ENCODE measurements around the gene CPED1.
A peak's percentile ranks its signal among the peaks of the same experiment; 100 is the strongest.

CPED1 gene

DNA sequence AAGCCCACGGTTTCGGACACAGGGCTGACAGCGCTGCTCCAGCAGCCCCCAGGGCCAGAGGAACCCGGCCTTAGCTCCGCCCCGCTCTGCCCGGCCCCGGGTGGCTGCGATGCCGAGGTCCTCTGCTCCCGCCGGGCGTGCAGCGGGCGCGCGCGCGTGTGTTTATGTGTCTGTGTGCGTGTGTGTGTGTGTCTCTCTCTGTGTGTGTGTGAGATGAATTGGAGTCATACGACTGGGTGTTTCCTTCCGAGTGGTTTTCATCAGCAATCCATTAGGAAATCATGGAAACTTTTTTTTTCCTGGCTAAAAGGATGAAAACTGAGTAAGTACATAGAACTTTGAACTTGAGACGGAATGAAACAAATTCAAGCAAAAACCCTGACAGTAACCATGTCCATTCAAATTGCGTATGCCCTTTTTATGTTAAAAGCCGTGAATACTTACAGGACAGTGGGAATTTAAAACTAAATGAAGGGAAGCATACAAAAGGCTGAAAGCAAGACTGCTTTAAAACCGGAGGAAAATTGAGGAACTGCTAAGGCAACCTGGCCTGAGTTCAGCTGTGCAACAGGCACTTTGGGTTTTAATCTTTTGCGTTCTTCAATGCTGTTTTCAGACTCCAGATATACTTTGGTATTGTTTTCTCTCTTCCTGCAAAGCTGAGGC, at the start of gene CPED1:
CPED1 (plus strand) TSS at position 121 of the 666 bp plus-strand sequence. CDS start 911 bp downstream, outside the sequence.
- H3K27me3 Mint-ChIP-seq = peaks cover 7% of the 10 kb centered on the region
- intact Hi-C loops (cut with micrococcal nuclease) = loop anchor here (5.0 kb wide), 2 partner anchors 34 to 36 kb away; partner anchors contain the start of gene ING3
- peak within 1 kb of the TSS; percentile 88 for H3K4me3 Mint-ChIP-seq
- peak within 1 kb of the TSS; percentile 74 for H3K27ac Mint-ChIP-seq
- H3K9me3 Mint-ChIP-seq = no peaks in the 10 kb centered on the region
- peaks cover 6% of the 10 kb centered on the region for H3K36me3 Mint-ChIP-seq (ENCODE audit: low read depth)
- peaks cover 27% of the 10 kb centered on the region for H3K4me1 Mint-ChIP-seq (ENCODE audit: low read depth)

DNA sequence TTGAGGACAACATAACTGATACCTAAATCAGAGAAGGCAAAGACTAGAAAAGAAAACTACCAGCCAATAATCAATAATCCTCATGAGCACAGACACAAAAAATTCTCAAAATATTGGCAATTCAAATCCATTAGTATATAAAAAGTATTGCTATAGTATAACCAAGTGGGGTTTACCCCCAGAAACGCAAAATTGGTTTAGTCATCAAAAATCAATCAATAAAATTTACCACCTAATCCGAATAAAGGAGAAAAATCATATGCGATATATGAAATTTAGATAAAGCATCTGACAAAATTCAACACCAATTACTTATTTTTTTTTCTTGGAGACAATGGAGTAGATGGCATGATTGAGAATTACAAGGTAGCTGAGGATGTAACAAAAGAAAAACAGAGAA, 49.2 kb upstream of the CPED1 start:
- H3K36me3 Mint-ChIP-seq (ENCODE audit: low read depth) = no peaks in the 10 kb centered on the region
- intact Hi-C loops (cut with micrococcal nuclease) = no loop called here
- H3K9me3 Mint-ChIP-seq = no peaks in the 10 kb centered on the region
- H3K4me1 Mint-ChIP-seq (ENCODE audit: low read depth) = no peaks in the 10 kb centered on the region
- no peak overlapping the region for H3K4me3 Mint-ChIP-seq
- no peaks in the 10 kb centered on the region for H3K27me3 Mint-ChIP-seq
- no peak overlapping the region for H3K27ac Mint-ChIP-seq

DNA sequence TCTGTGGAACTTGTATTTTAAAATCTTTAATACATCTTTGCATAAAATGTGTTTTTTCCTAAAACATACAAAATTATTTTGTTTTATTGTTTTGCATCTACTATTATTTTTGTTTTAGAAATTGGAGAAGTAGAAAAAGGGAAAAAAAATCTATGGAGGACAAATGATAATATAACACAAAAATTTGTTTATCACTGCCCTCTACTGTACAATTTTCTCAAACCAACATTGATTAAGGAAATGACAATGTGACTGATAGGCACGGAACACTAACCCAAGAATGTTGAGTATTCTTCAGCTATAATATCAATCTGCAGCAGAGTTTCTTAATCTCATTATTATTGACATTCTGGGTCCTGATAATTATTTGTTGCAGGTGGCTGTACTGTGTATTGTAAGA, 47.4 kb upstream of the CPED1 start:
- no peak overlapping the region for H3K27ac Mint-ChIP-seq
- H3K9me3 Mint-ChIP-seq = no peaks in the 10 kb centered on the region
- intact Hi-C loops (cut with micrococcal nuclease) = loop anchor here (1.0 to 2.0 kb wide), 2 partner anchors 134 to 149 kb away; no protein-coding TSS in a partner anchor
- no peak overlapping the region for H3K4me3 Mint-ChIP-seq
- no peaks in the 10 kb centered on the region for H3K4me1 Mint-ChIP-seq (ENCODE audit: low read depth)
- H3K27me3 Mint-ChIP-seq = no peaks in the 10 kb centered on the region
- H3K36me3 Mint-ChIP-seq (ENCODE audit: low read depth) = no peaks in the 10 kb centered on the region

DNA sequence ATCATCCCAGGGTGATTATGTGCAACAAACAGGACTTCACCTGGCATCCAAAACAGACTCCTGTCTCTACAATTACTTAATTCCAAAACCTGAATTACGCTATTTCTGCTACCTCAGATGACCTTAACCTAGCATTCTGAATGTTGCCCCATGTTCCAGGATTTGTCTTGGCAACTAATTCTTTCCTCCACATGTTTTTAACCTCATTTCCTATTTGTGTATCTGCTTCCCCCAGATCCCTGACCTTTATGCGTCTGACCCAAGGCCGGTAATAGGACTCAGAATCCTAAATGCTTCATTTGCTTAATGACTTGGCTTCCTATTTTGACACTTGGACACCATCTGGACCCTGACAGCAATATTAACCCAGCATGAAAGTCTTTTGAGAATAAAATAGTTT, 46.7 kb upstream of the CPED1 start:
- Mint-ChIP-seq H3K4me3 (no peak overlapping the region), H3K4me1 (ENCODE audit: low read depth) (no peaks in the 10 kb centered on the region), H3K27me3 (peaks cover 1% of the 10 kb centered on the region), H3K27ac (no peak overlapping the region), H3K9me3 (no peaks in the 10 kb centered on the region), H3K36me3 (ENCODE audit: low read depth) (no peaks in the 10 kb centered on the region)
- intact Hi-C loops (cut with micrococcal nuclease) = loop anchor here (1.0 to 2.0 kb wide), 2 partner anchors 135 to 150 kb away; no protein-coding TSS in a partner anchor

DNA sequence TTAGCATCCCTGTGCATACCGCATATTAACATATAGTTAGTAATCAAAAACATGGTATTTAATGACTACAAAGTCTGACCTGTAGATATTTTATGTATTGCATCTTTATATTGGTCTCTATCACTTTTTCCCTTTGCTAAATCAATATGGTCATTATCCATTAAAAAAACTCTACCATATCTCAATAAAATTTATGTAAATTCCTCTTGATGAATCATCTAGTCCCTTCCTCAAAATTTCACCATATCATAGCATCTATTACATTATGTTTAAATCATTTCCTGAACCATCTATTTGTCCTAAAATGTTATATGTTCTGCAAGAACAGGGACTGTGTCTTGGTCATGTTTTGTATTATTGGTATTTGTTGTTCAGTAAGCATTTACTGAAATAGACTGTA, 45.6 kb upstream of the CPED1 start:
- Mint-ChIP-seq H3K27ac (no peak overlapping the region), H3K4me1 (ENCODE audit: low read depth) (no peaks in the 10 kb centered on the region), H3K4me3 (no peak overlapping the region), H3K27me3 (peaks cover 1% of the 10 kb centered on the region), H3K36me3 (ENCODE audit: low read depth) (no peaks in the 10 kb centered on the region), H3K9me3 (no peaks in the 10 kb centered on the region)
- intact Hi-C loops (cut with micrococcal nuclease) = no loop called here

DNA sequence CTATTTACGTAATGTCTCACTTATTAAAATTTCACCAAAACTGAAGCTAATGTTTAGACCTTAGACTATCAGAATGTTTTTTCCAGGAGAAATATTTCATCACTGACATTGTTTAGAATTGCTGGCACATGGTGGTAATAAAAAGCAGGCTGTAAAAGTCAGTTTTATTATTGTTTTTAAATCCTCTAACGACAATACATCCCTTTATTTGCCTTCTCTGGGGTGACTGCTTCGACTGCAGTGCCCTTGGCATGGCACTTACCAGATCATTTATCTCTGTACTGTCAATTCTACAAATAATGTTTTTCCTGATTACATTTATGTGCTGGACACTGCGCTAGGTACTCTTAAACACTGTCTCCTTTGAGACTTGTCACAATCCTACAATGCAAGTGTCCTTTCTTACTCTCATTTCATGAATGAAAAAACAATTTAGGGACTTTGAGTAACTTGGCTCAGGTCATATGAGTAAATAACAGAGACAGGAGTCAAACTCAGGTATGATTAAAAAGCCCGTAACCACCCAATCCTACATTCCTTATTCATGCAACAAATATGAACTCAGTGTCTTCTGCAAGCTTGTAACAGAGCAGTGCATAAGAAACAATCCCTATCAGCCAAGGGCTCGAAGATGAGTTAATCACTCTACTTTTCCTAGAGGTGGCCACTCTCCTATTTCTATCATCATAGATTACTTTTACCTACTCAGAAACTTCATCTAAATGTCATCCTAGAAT, 43.5 kb upstream of the CPED1 start:
- Mint-ChIP-seq H3K27ac (no peak overlapping the region), H3K27me3 (peaks cover 1% of the 10 kb centered on the region), H3K4me3 (no peak overlapping the region), H3K36me3 (ENCODE audit: low read depth) (no peaks in the 10 kb centered on the region), H3K9me3 (no peaks in the 10 kb centered on the region), H3K4me1 (ENCODE audit: low read depth) (peaks cover 8% of the 10 kb centered on the region)
- intact Hi-C loops (cut with micrococcal nuclease) = no loop called here

DNA sequence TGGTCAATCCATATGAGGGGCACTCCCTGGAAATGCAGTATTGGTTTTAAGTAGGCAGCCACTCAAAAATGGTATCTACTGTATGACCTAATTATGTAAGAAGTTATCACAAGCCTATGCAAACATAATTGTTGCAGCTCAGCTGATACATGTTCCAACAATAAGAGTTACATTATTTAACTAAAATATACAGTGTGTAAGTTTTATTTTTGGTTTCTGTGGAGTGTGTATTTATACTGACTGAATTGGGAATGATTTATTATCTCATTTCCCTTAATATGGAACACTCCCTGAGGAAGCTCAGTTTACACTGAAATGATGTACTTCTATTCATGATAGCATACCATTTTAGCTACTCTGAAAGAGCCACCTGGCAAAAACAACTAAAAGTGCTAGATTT, 40.5 kb upstream of the CPED1 start:
- Mint-ChIP-seq H3K9me3 (no peaks in the 10 kb centered on the region), H3K4me1 (ENCODE audit: low read depth) (peaks cover 8% of the 10 kb centered on the region), H3K27ac (no peak overlapping the region), H3K27me3 (peaks cover 1% of the 10 kb centered on the region), H3K36me3 (ENCODE audit: low read depth) (peaks cover 11% of the 10 kb centered on the region), H3K4me3 (no peak overlapping the region)
- intact Hi-C loops (cut with micrococcal nuclease) = no loop called here

DNA sequence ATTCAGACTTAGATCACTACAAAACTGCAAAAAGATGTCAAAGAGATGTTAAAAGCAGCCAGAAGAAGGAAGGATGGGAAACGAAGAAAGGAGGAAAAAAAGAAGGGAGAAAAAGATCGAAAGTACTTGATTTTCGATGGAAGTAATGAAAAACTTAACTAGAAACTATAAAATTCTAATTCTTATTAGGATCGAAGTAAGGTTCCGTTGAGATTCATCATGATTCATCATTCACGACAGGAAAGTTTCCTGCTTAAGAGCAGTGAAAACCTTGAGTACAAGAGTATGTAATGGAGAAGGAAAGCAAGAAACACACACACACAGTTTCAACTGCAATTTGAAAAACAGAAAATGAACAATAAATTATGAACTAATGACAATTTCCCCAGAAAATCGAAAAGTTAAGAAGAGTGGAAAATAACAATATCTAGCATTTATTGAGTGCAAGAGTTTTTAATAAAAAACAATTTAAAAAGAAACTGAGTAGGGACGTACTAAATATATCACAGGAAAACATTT, 39.1 kb upstream of the CPED1 start:
- Mint-ChIP-seq H3K4me3 (peak overlapping the region; percentile 91), H3K36me3 (ENCODE audit: low read depth) (peaks cover 19% of the 10 kb centered on the region), H3K4me1 (ENCODE audit: low read depth) (peaks cover 8% of the 10 kb centered on the region), H3K27me3 (peaks cover 1% of the 10 kb centered on the region), H3K9me3 (no peaks in the 10 kb centered on the region), H3K27ac (peak overlapping the region; percentile 99)
- intact Hi-C loops (cut with micrococcal nuclease) = no loop called here

DNA sequence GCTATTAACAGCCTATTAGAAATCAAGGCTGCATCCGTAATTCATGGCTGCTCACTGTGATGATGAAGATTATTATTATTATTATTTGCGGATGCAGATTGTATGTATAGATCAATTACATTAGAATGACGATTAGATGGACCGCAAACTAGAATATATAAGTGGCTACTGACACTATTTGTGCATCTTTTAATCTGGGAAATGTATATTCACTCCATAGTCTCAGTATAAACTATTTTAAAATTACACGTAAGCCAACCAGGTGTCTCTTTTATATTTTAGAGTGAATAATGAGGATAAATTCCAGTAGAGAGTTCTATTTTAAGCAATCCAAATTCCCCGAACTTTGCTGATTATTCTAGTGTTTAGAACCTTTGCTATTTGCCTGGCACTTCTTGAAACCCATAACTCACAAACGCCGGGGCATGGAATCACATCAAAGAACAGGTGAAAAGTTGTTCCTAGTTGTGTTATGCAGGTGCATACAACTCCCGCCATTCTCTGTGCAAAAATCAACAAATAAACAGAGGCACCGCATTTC, 38.4 kb upstream of the CPED1 start:
- Mint-ChIP-seq H3K9me3 (no peaks in the 10 kb centered on the region), H3K4me3 (peak overlapping the region; percentile 91), H3K27ac (peak overlapping the region; percentile 99), H3K4me1 (ENCODE audit: low read depth) (peaks cover 12% of the 10 kb centered on the region), H3K27me3 (peaks cover 1% of the 10 kb centered on the region), H3K36me3 (ENCODE audit: low read depth) (peaks cover 25% of the 10 kb centered on the region)
- intact Hi-C loops (cut with micrococcal nuclease) = loop anchor here (2.0 to 10.0 kb wide), 3 partner anchors 37 to 435 kb away; partner anchors contain the start of gene CPED1

DNA sequence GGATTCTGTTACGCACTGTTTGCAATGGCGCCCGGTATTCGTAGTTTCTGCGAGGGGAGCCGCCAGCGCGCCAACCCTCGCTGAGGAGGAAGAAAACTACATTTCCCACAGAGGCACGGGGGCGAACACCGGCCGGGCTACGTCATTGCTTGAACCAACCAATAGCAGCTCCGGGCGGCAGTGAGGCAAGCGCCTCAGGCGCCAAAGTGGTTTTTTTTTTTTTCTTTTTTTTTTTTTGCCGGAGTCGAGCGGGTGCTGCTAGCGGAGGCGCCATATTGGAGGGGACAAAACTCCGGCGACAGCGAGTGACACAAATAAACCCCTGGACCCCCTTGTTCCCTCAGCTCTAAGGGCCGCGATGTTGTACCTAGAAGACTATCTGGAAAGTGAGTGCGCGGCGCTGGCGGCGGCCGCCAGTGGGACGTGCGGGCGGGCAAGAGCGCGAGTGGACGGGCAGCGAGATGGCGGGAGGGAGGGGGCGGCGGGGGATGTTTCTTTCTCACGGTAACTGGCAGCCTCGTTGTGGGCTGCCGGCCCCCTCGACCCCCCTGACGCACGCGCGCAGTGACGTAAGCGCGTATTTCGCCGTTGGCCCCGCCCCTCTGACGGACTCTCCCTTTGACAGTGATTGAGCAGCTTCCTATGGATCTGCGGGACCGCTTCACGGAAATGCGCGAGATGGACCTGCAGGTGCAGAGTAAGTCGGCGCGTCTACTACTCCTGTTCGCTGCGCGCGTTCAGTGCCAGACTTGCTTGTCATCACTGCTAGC, 37.8 kb upstream of the CPED1 start, which contains the start of gene ING3:
ING3 (plus strand) TSS at position 239 of the 770 bp plus-strand sequence; CDS start at position 359, 120 bp downstream.
- Mint-ChIP-seq H3K27me3 (peaks cover 1% of the 10 kb centered on the region), H3K36me3 (ENCODE audit: low read depth) (peaks cover 32% of the 10 kb centered on the region), H3K9me3 (no peaks in the 10 kb centered on the region), H3K4me3 (peak within 1 kb of the TSS; percentile 91), H3K4me1 (ENCODE audit: low read depth) (peaks cover 13% of the 10 kb centered on the region), H3K27ac (peak within 1 kb of the TSS; percentile 99)
- intact Hi-C loops (cut with micrococcal nuclease) = loop anchor here (2.0 to 10.0 kb wide), 3 partner anchors 37 to 434 kb away; partner anchors contain the start of gene CPED1

DNA sequence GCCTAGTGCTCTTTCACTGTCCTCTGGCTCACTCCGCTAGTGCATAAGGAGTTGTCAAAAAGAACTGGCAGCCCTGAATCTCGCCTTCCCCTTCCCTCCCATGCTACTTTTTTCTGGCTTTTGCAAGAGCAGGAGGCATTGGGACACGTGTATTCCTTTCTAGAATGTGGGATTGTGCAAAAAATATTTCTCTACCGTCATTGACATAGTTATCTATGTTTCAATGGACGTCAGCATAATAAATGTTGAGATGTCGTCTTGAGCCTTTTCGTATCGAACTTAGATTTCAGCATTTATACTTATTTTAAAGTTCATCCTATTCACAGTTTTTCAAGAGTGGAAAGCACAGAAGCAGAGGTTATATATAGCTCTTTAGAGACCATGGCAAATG, 37.2 kb upstream of the CPED1 start:
- intact Hi-C loops (cut with micrococcal nuclease) = loop anchor here (2.0 to 10.0 kb wide), 3 partner anchors 36 to 433 kb away; partner anchors contain the start of gene CPED1
- Mint-ChIP-seq H3K36me3 (ENCODE audit: low read depth) (peaks cover 38% of the 10 kb centered on the region), H3K27ac (peak overlapping the region; percentile 99), H3K27me3 (peaks cover under 1% of the 10 kb centered on the region), H3K4me3 (peak overlapping the region; percentile 91), H3K9me3 (no peaks in the 10 kb centered on the region), H3K4me1 (ENCODE audit: low read depth) (peaks cover 13% of the 10 kb centered on the region)

DNA sequence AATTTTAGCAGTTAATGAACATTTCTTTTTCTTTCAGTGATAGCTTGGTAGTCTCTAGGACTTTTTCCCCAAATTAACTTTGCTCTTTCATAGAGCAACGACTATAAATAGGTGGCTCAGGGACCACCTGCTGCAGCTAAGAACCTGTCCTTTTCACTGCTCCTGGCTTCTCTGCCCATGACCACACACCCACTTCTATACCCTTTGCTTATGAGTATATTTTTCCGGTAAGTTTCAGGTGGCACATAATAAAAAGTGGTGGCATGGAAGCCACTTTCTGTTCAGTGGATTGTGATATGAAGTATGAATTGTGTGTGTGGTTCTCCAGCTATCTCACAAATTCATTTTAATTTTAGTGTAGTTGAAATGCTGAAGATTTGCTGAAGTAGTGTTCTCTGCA, 36.7 kb upstream of the CPED1 start:
- Mint-ChIP-seq H3K27ac (peak overlapping the region; percentile 99), H3K27me3 (no peaks in the 10 kb centered on the region), H3K4me3 (peak overlapping the region; percentile 91), H3K9me3 (no peaks in the 10 kb centered on the region), H3K36me3 (ENCODE audit: low read depth) (peaks cover 43% of the 10 kb centered on the region), H3K4me1 (ENCODE audit: low read depth) (peaks cover 13% of the 10 kb centered on the region)
- intact Hi-C loops (cut with micrococcal nuclease) = loop anchor here (2.0 to 10.0 kb wide), 3 partner anchors 35 to 433 kb away; partner anchors contain the start of gene CPED1

DNA sequence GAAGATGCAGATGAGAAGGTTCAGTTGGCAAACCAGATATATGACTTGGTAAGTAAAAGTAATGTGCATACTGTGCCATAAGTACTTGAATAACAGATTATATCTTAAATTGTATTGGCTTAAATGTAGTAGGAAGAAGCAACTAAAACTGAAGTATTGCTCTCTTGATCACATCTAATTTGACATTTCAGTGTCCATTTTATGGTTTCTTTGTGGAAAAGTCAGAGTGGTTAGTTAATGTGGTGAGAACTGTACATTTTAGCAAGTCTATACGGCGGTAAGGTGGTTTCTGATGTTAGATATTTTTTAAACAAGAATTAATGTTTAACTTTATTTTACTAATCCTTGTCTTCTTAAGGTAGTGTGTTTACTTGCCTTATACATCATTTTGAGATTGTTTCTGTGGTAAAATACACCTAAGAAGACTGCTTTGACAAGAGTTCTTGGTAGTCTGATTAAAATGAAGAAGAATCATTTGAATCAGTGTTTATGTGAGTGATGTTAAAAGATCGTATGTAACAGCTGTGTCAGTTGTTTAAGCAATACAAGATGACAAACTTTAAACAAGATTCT, 32.8 kb upstream of the CPED1 start:
- intact Hi-C loops (cut with micrococcal nuclease) = loop anchor here (10.0 kb wide), 1 partner anchor 429 kb away; no protein-coding TSS in a partner anchor
- Mint-ChIP-seq H3K4me1 (ENCODE audit: low read depth) (peaks cover 5% of the 10 kb centered on the region), H3K36me3 (ENCODE audit: low read depth) (peaks cover 73% of the 10 kb centered on the region), H3K27me3 (no peaks in the 10 kb centered on the region), H3K9me3 (no peaks in the 10 kb centered on the region), H3K27ac (no peak overlapping the region), H3K4me3 (no peak overlapping the region)
